ENCODE data around the gene PCDH9. TPM values are rescaled to one million over a fixed set of nuclear protein-coding genes. Genes with fewer than 3 reads are reported as not detected.

PCDH9 gene
- total RNA-seq, 1 experiment from 2014 or later, result 5.6 TPM

- Histone ChIP-seq H3K4me3 (no peak overlapping the region), H3K36me3 (no peaks in the 10 kb centered on the region), H3K27me3 (no peaks in the 10 kb centered on the region), H3K4me1 (no peaks in the 10 kb centered on the region), H3K27ac (no peak overlapping the region), H3K9me3 (replicated peaks) (no peaks in the 10 kb centered on the region; the same call in 1 of the 2 replicates)
- no peak for DNase-seq
Measured at GRCh38 chr13:66879988-66880387, 350.1 kb downstream of the PCDH9 start.

DNA sequence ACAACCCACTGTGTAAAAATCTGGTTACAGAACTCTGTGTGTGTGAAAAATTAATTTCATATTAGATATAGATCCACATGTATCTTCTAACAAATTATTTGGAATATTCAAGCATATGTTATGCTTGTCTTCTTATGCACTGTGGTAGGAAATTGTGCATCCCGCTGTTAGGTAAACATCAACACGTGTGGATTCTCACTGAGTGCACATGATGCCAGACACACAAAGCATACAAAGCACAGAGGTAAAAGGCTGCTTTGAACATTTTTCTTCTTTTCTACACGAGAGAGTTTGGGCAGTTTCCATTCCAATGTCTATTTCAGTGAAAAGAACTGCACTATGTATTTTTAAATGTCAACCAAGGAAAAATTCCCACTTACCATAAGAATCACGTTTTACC lies 354.9 kb downstream of the PCDH9 start:
- DNase-seq, result no peak
- Histone ChIP-seq H3K4me3 (no peak overlapping the region), H3K27me3 (no peaks in the 10 kb centered on the region)

GRCh38 chr13:66864627-66865026 lies 365.5 kb downstream of the PCDH9 start:
- no peaks in the 10 kb centered on the region; the same call in 1 of the 2 replicates for H3K4me1 ChIP-seq
- no peaks in the 10 kb centered on the region for H3K36me3 ChIP-seq
- H3K27me3 ChIP-seq, result no peaks in the 10 kb centered on the region
- H3K9me3 ChIP-seq (replicated peaks), result no peaks in the 10 kb centered on the region
- DNase-seq, result peak in 1 of 2 experiments; percentile 31
- no peak overlapping the region for H3K27ac ChIP-seq
- H3K4me3 ChIP-seq, result no peak overlapping the region

More for the DNA sequence above, 354.9 kb downstream of the PCDH9 start:
- H3K36me3 ChIP-seq, result no peaks in the 10 kb centered on the region
- H3K27ac ChIP-seq, result no peak overlapping the region
- H3K4me1 ChIP-seq, result no peaks in the 10 kb centered on the region
- no peaks in the 10 kb centered on the region; the same call in 1 of the 2 replicates for H3K9me3 ChIP-seq (replicated peaks)

DNA sequence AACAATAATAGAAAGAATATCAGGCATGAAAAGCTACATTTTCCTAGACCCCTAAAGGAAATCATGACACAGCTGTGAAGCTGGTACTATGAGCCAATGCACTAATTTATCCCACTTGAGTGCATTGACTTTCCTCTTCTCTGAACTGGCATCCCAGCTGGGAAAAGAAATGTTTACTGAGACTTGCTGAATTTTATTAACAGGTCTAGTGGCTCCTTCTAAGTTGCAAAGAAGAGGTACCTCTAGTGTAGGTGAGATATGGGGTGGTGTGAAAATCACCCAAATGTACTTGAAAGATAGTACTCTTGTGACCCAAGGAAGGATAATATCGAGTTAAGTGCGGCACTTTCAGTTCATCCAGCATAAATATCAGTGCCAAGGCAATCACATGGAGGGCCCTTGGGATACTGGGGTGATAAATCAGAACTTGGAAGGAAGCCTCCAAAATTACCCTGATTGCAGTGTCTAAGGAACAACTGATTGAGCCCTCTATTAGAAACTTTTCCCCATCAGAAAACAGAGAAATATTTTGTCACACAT lies 369.2 kb downstream of the PCDH9 start:
- Histone ChIP-seq H3K4me1 (no peaks in the 10 kb centered on the region; the same call in 1 of the 2 replicates), H3K36me3 (no peaks in the 10 kb centered on the region), H3K9me3 (replicated peaks) (no peaks in the 10 kb centered on the region), H3K27ac (no peak overlapping the region), H3K27me3 (no peaks in the 10 kb centered on the region), H3K4me3 (no peak overlapping the region)
- DNase-seq, result no peak

- no peaks in the 10 kb centered on the region; the same call in 1 of the 2 replicates for H3K4me1 ChIP-seq
- H3K9me3 ChIP-seq (replicated peaks), result no peaks in the 10 kb centered on the region
- no peak overlapping the region for H3K27ac ChIP-seq
- H3K36me3 ChIP-seq, result no peaks in the 10 kb centered on the region
- no peaks in the 10 kb centered on the region for H3K27me3 ChIP-seq
- H3K4me3 ChIP-seq, result no peak overlapping the region
- no peak for DNase-seq
Measured at GRCh38 chr13:66859934-66860877, 369.9 kb downstream of the PCDH9 start.

DNA sequence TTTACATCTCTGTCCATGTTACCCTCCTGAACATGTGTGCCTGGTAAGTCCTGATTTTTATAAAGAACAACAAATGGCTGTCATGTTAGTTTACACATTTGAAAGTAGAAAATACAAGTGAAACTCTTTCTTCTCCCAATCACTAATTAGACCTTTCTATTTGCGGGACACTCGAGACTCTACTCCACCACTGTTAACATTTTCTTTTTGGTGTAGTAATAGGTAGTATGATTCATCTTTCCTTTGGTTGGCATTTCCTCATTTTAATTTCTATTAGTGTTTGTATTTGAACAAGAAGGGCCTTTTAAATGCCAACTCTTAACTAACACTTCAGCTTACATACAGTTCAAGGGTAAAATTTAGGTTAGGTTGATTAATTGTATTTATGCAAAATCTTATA lies 371.1 kb downstream of the PCDH9 start:
- Histone ChIP-seq H3K27ac (no peak overlapping the region), H3K36me3 (no peaks in the 10 kb centered on the region), H3K4me1 (no peaks in the 10 kb centered on the region), H3K27me3 (no peaks in the 10 kb centered on the region), H3K9me3 (replicated peaks) (no peaks in the 10 kb centered on the region), H3K4me3 (no peak overlapping the region)
- DNase-seq, result no peak

GRCh38 chr13:66858163-66858562 lies 372.0 kb downstream of the PCDH9 start:
- DNase-seq, result no peak
- no peaks in the 10 kb centered on the region for H3K9me3 ChIP-seq (replicated peaks)

DNA sequence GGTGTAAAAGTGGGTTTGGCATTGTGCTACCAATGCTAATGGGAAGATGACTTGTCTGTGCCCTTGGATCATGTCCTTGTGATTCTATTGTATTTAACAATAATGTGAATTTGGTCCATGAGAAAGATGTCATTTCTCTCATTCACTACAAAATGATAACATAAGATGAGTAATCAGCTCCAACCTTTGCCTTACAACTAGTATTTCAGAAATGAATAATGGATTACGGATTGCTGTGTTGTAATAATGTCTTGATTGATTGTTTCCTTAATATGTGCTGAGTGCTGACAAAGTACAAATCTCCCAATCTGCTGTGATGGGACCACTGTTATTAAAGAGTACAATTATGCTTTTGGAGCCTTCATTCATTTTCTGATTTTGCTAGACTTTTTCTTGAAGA lies 375.0 kb downstream of the PCDH9 start:
- Histone ChIP-seq H3K9me3 (replicated peaks) (no peaks in the 10 kb centered on the region), H3K4me1 (no peaks in the 10 kb centered on the region), H3K27ac (no peak overlapping the region), H3K27me3 (no peaks in the 10 kb centered on the region), H3K4me3 (no peak overlapping the region), H3K36me3 (no peaks in the 10 kb centered on the region)
- DNase-seq, result no peak

More at GRCh38 chr13:66858163-66858562, 372.0 kb downstream of the PCDH9 start:
- H3K27ac ChIP-seq, result no peak overlapping the region
- H3K4me1 ChIP-seq, result no peaks in the 10 kb centered on the region
- H3K4me3 ChIP-seq, result no peak overlapping the region
- no peaks in the 10 kb centered on the region for H3K36me3 ChIP-seq
- no peaks in the 10 kb centered on the region for H3K27me3 ChIP-seq

DNA sequence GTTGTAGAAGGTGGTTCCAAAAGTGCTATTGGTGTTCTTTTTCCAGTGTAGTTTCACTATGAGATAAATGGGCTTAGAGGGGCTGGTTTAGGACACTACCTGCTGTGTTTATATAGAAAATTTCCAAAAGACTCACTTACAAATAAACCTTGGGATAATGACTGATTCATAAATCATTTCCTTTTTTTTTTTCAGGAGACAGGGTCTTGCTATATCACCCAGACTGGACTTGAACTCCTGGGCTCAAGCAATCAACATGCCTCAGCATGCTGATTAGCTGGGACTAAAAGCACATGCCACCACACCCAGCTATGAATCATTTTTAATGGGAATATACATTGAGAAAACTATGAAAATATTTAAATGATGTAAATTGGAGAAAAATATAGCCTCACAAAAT lies 376.6 kb downstream of the PCDH9 start:
- H3K4me1 ChIP-seq, result peaks cover 2% of the 10 kb centered on the region; the same call in 1 of the 2 replicates
- H3K9me3 ChIP-seq (replicated peaks), result no peaks in the 10 kb centered on the region
- no peak overlapping the region for H3K4me3 ChIP-seq
- no peaks in the 10 kb centered on the region for H3K27me3 ChIP-seq
- no peaks in the 10 kb centered on the region for H3K36me3 ChIP-seq
- DNase-seq, result no peak
- H3K27ac ChIP-seq, result no peak overlapping the region

GRCh38 chr13:66849706-66850105 lies 380.4 kb downstream of the PCDH9 start:
- Histone ChIP-seq H3K4me3 (no peak overlapping the region), H3K9me3 (replicated peaks) (no peaks in the 10 kb centered on the region), H3K4me1 (peaks cover 2% of the 10 kb centered on the region; the same call in 1 of the 2 replicates), H3K27me3 (no peaks in the 10 kb centered on the region), H3K36me3 (no peaks in the 10 kb centered on the region), H3K27ac (no peak overlapping the region; the same call in 1 of the 2 replicates)
- peak; percentile 62 to 75 for DNase-seq

DNA sequence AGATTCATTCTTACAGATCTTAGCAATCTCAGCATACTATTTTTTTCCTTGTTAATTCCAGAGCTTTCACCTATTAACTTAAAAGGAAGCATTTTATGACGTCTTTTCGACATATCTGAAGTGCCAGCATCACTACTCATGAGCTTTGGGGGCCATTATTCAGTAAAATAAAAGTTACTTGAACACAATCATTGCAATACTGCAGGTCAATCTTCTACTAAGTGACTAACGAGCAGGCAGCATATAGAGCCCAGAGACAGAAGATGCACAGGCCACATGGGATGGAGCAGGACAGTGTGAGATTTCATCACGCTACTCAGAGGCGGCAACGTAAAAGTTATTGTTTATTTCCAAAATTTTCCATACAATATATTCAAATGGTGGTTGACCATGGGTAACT lies 382.6 kb downstream of the PCDH9 start:
- peaks cover 9% of the 10 kb centered on the region for H3K4me1 ChIP-seq
- no peak for DNase-seq
- H3K27me3 ChIP-seq, result no peaks in the 10 kb centered on the region
- no peaks in the 10 kb centered on the region for H3K9me3 ChIP-seq (replicated peaks)
- no peak overlapping the region for H3K27ac ChIP-seq
- H3K4me3 ChIP-seq, result no peak overlapping the region
- no peaks in the 10 kb centered on the region for H3K36me3 ChIP-seq

- Histone ChIP-seq H3K4me3 (no peak overlapping the region), H3K27me3 (no peaks in the 10 kb centered on the region), H3K9me3 (replicated peaks) (no peaks in the 10 kb centered on the region), H3K36me3 (no peaks in the 10 kb centered on the region), H3K27ac (no peak overlapping the region), H3K4me1 (peaks cover 31% of the 10 kb centered on the region)
- DNase-seq, result no peak
Measured at GRCh38 chr13:66845393-66845792, 384.7 kb downstream of the PCDH9 start.

DNA sequence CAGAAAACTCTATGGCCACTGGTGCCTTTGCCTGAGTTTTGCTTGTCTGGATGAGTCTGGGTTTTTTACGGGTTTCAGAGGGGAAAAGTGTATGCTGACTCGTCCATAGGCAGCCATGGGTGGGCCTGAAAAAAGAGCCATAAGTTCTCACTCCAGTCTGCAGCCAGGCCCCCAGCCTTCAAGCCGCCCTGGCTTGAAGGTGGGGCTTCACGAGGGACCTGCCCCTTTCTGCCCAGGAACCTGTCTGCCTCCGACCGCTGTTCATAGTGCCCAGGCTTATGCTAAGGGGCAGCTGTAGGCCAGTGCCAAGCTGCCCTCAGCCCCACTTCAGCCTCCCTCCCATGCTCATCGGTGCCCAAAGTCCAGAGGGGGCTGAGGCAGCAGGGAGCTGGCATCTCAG lies 385.2 kb downstream of the PCDH9 start:
- Histone ChIP-seq H3K27me3 (no peaks in the 10 kb centered on the region), H3K27ac (no peak overlapping the region), H3K36me3 (no peaks in the 10 kb centered on the region)

GRCh38 chr13:66842766-66843165 lies 387.4 kb downstream of the PCDH9 start:
- peak overlapping the region; percentile 36 for H3K27ac ChIP-seq
- no peaks in the 10 kb centered on the region for H3K36me3 ChIP-seq
- H3K4me1 ChIP-seq, result peaks cover 29% of the 10 kb centered on the region
- no peak overlapping the region for H3K4me3 ChIP-seq
- no peaks in the 10 kb centered on the region for H3K9me3 ChIP-seq (replicated peaks)
- H3K27me3 ChIP-seq, result no peaks in the 10 kb centered on the region
- peak; percentile 24 to 66 for DNase-seq

More for the DNA sequence above, 385.2 kb downstream of the PCDH9 start:
- DNase-seq, result no peak
- Histone ChIP-seq H3K9me3 (replicated peaks) (no peaks in the 10 kb centered on the region), H3K4me1 (peaks cover 32% of the 10 kb centered on the region), H3K4me3 (no peak overlapping the region)

GRCh38 chr13:66840621-66841020 lies 389.5 kb downstream of the PCDH9 start:
- no peak overlapping the region for H3K27ac ChIP-seq
- H3K4me1 ChIP-seq, result peaks cover 33% of the 10 kb centered on the region
- H3K36me3 ChIP-seq, result no peaks in the 10 kb centered on the region
- no peak for DNase-seq
- H3K4me3 ChIP-seq, result no peak overlapping the region
- H3K9me3 ChIP-seq (replicated peaks), result no peaks in the 10 kb centered on the region
- H3K27me3 ChIP-seq, result no peaks in the 10 kb centered on the region

Data from SJCRH30 (cell line).